ENCODE measurements around the gene GLI2.

GRCh38 chr2:120737340-120738101 is 1.9 kb downstream of the GLI2 start:
- TF ChIP-seq CTCF (IDR thresholded peaks at IDR 0.05), result no peak
- no peak for TF ChIP-seq POLR2A (IDR thresholded peaks at IDR 0.05; ENCODE audit: low read depth)
- no peak for TF ChIP-seq EP300 (IDR thresholded peaks at IDR 0.05)
